Sigmoid colon (tissue), 4 donors: ENCODE data around the gene SDE2.
"Not testable (repeated sequence)": the region's sequence is repeated elsewhere in the genome, so short reads cannot be mapped to it uniquely, and the experiment has no call there.

Experiments used
- EP300 ChIP-seq, 4 donors: sonication (generic); formaldehyde crosslinking; IDR thresholded peaks; one replicate each; pipeline ENCODE4 v1.6.1; 2017; ENCODE audit warnings: antibody characterized with exemption in 4 of 4
- POLR2A ChIP-seq, 2 donors: fragments of 450-650 bp; IDR thresholded peaks; one replicate each; pipeline ENCODE4 v1.6.1; 2016; ENCODE audit warnings: antibody characterized with exemption in 2 of 2, mild to moderate bottlenecking in 2 of 2, moderate library complexity in 2 of 2
- POLR2AphosphoS5 ChIP-seq, 4 donors: sonication (generic); formaldehyde crosslinking; IDR thresholded peaks; one replicate each; pipeline ENCODE4 v1.6.1; 2017; ENCODE audit warnings: antibody characterized with exemption in 4 of 4
- TF ChIP-seq, protein P1 (sequence below), 4 experiments: fragments of 450-650 bp in 3 of 4; fragments of 200-600 bp in 1 of 4; IDR thresholded peaks; one replicate each; pipeline ENCODE4 v1.5.1; 2016 to 2019; ENCODE audit warnings: antibody characterized with exemption in 4 of 4, mild to moderate bottlenecking in 3 of 4, moderate library complexity in 2 of 4

DNA sequence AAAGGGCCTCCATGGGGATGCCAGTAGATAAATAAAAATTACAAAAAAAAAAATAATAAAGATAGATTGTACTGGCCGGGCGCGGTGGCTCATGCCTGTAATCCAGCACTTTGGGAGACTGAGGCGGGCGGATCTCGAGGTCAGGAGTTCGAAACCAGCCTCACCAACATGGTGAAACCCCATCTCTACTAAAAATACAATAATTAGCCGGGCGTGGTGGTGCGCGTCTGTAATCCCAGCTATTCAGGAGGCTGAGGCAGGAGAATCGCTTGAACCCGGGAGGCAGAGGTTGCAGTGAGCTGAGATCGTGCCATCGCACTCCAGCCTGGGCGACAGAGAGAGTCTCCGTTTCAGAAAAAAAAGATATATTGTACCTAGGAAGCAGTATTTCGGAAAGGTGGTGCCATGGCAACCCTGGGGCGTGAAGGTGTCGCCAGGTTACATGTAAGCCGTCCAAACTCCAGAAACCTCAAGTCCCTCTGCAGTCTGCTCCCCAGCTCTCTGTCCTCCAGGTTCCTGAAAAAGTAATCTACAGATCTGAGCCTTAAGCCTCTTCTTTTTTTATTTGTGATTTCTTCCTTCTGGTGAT, 1.4 kb upstream of the SDE2 start:
- TF ChIP-seq, protein P1, sequence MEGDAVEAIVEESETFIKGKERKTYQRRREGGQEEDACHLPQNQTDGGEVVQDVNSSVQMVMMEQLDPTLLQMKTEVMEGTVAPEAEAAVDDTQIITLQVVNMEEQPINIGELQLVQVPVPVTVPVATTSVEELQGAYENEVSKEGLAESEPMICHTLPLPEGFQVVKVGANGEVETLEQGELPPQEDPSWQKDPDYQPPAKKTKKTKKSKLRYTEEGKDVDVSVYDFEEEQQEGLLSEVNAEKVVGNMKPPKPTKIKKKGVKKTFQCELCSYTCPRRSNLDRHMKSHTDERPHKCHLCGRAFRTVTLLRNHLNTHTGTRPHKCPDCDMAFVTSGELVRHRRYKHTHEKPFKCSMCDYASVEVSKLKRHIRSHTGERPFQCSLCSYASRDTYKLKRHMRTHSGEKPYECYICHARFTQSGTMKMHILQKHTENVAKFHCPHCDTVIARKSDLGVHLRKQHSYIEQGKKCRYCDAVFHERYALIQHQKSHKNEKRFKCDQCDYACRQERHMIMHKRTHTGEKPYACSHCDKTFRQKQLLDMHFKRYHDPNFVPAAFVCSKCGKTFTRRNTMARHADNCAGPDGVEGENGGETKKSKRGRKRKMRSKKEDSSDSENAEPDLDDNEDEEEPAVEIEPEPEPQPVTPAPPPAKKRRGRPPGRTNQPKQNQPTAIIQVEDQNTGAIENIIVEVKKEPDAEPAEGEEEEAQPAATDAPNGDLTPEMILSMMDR (IDR thresholded peaks at IDR 0.05): not testable (repeated sequence)
- TF ChIP-seq POLR2A, POLR2AphosphoS5, EP300 (IDR thresholded peaks at IDR 0.05): not testable (repeated sequence)
